Gastroesophageal sphincter (tissue), 3 donors: ENCODE data around the gene FCN2.

ENCODE experiments used
- EP300 ChIP-seq: sonication (generic); formaldehyde crosslinking; IDR thresholded peaks from one replicate; pipeline ENCODE4 v1.6.1; 2017; ENCODE audit warnings: antibody characterized with exemption, mild to moderate bottlenecking
- POLR2A ChIP-seq, 2 donors: fragments of 450-650 bp; IDR thresholded peaks; one replicate each; pipeline ENCODE4 v1.6.1; 2017; ENCODE audit warnings: antibody characterized with exemption in 2 of 2, mild to moderate bottlenecking in 2 of 2, moderate library complexity in 1 of 2
- POLR2AphosphoS5 ChIP-seq: sonication (generic); formaldehyde crosslinking; IDR thresholded peaks from one replicate; pipeline ENCODE4 v1.6.1; 2017; ENCODE audit warnings: antibody characterized with exemption
- TF ChIP-seq, protein P1 (sequence below), 4 experiments: fragments of 200-600 bp in 2 of 4; fragments of 450-650 bp in 2 of 4; sonication (generic) in 1 of 4; IDR thresholded peaks; one replicate each; pipeline ENCODE4 v1.5.1; 2017 to 2019; ENCODE audit warnings: antibody characterized with exemption in 4 of 4, mild to moderate bottlenecking in 2 of 4, moderate library complexity in 2 of 4

DNA sequence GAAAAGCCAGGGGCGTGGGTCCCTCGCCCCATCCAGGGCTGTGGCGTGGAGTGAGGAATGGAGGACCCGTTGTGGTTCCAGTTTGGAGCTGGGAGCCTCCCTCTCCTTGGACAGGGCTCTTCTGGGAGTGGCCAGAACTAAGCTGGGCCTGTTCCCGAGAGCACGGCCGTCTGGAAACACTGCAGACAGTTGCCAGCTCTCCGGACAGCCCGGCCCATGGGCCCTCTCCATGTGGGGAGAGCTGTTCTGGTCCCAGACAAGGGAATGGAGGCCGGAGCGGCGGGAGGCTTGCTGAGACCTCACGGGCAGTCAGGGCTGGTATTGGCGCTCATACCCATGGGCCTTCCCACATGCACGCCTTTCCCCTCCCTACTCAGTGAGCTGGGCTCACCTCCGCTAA is 45.2 kb upstream of the FCN2 start:
- TF ChIP-seq, protein P1, sequence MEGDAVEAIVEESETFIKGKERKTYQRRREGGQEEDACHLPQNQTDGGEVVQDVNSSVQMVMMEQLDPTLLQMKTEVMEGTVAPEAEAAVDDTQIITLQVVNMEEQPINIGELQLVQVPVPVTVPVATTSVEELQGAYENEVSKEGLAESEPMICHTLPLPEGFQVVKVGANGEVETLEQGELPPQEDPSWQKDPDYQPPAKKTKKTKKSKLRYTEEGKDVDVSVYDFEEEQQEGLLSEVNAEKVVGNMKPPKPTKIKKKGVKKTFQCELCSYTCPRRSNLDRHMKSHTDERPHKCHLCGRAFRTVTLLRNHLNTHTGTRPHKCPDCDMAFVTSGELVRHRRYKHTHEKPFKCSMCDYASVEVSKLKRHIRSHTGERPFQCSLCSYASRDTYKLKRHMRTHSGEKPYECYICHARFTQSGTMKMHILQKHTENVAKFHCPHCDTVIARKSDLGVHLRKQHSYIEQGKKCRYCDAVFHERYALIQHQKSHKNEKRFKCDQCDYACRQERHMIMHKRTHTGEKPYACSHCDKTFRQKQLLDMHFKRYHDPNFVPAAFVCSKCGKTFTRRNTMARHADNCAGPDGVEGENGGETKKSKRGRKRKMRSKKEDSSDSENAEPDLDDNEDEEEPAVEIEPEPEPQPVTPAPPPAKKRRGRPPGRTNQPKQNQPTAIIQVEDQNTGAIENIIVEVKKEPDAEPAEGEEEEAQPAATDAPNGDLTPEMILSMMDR (IDR thresholded peaks at IDR 0.05): no peak
- no peak for TF ChIP-seq POLR2A (IDR thresholded peaks at IDR 0.05)
- TF ChIP-seq EP300: no peak
- TF ChIP-seq POLR2AphosphoS5: no peak
